NCI-H2029 treated with DMSO at 0.1 percent for 48 hours (cell line): ENCODE results near the gene ADAMTS2.

ENCODE experiments used
- DNase-seq: peaks from one replicate; lab custom pipeline; 2025; lab: John Stamatoyannopoulos, UW

Gene ADAMTS2

GRCh38 chr5:179124853-179125788, 220.1 kb downstream of the ADAMTS2 start:
- no peak for DNase-seq

GRCh38 chr5:179124273-179124852, 220.9 kb downstream of the ADAMTS2 start:
- no peak for DNase-seq

GRCh38 chr5:179123491-179124272, 221.6 kb downstream of the ADAMTS2 start:
- no peak for DNase-seq

- no peak for DNase-seq
These were observed 222.2 kb downstream of the ADAMTS2 start for GRCh38 chr5:179123109-179123426.

- DNase-seq, result no peak
These were observed 222.7 kb downstream of the ADAMTS2 start for GRCh38 chr5:179122411-179123108.

GRCh38 chr5:179121667-179122111, 223.6 kb downstream of the ADAMTS2 start:
- no peak for DNase-seq

- no peak for DNase-seq
These were observed 224.2 kb downstream of the ADAMTS2 start for GRCh38 chr5:179120951-179121666.

GRCh38 chr5:179120421-179120861, 224.8 kb downstream of the ADAMTS2 start:
- no peak for DNase-seq

- no peak for DNase-seq
These were observed 225.7 kb downstream of the ADAMTS2 start for GRCh38 chr5:179119415-179120170.

GRCh38 chr5:179118756-179119414, 226.4 kb downstream of the ADAMTS2 start:
- no peak for DNase-seq

- DNase-seq, result no peak
These were observed 226.9 kb downstream of the ADAMTS2 start for GRCh38 chr5:179118338-179118737.

GRCh38 chr5:179115845-179116524, 229.3 kb downstream of the ADAMTS2 start:
- no peak for DNase-seq

- no peak for DNase-seq
These were observed 230.0 kb downstream of the ADAMTS2 start for GRCh38 chr5:179115307-179115706.

- DNase-seq, result no peak
These were observed 230.5 kb downstream of the ADAMTS2 start for GRCh38 chr5:179114756-179115155.

GRCh38 chr5:179113945-179114641, 231.2 kb downstream of the ADAMTS2 start:
- DNase-seq, result no peak

- no peak for DNase-seq
These were observed 232.1 kb downstream of the ADAMTS2 start for GRCh38 chr5:179113143-179113530.

GRCh38 chr5:179112469-179113142, 232.7 kb downstream of the ADAMTS2 start:
- DNase-seq, result no peak
